HepG2 (cell line): ENCODE data around the gene MXD1. TPM values are rescaled to one million over a fixed set of nuclear protein-coding genes. Genes with fewer than 3 reads are reported as not detected.
A peak's percentile ranks its signal among the peaks of the same experiment; 100 is the strongest.

Experiments used
- ASH2L ChIP-seq: fragments of 300-600, 200-600 bp; sonication (generic); IDR thresholded peaks from 2 replicates; pipeline ENCODE4 v1.7.0; 2017; ENCODE audit warnings: low read depth, mild to moderate bottlenecking, moderate library complexity, mixed read lengths, low read length; ENCODE audit not compliant: insufficient read length
- CHCHD3 ChIP-seq: sonication (generic); formaldehyde crosslinking; IDR thresholded peaks from 2 replicates; pipeline ENCODE4 v1.8.0; 2022; ENCODE audit warnings: mild to moderate bottlenecking, missing genetic modification reagents, moderate library complexity
- GLI4 ChIP-seq: sonication (generic); formaldehyde crosslinking; IDR thresholded peaks from 2 replicates; pipeline ENCODE4 v1.5.1; 2020; ENCODE audit warnings: missing genetic modification reagents, mild to moderate bottlenecking, moderate library complexity, borderline replicate concordance
- GRHL1 ChIP-seq: sonication (generic); formaldehyde crosslinking; conservative IDR thresholded peaks from 2 replicates; pipeline ENCODE4 v1.8.0; 2022; ENCODE audit warnings: missing genetic modification reagents
- HOXA7 ChIP-seq: sonication (generic); formaldehyde crosslinking; IDR thresholded peaks from 2 replicates; pipeline ENCODE4 v1.8.1; 2022; ENCODE audit warnings: mild to moderate bottlenecking, missing genetic modification reagents, moderate library complexity
- KIAA2018 ChIP-seq: sonication (generic); formaldehyde crosslinking; IDR thresholded peaks from 2 replicates; pipeline ENCODE4 v1.5.0; 2020; ENCODE audit warnings: mild to moderate bottlenecking, missing genetic modification reagents, borderline replicate concordance
- KLF13 ChIP-seq: sonication (generic); formaldehyde crosslinking; IDR thresholded peaks from 2 replicates; pipeline ENCODE4 v1.4.0; 2020; ENCODE audit warnings: mild to moderate bottlenecking, missing genetic modification reagents
- TOPORS ChIP-seq: sonication (generic); formaldehyde crosslinking; IDR thresholded peaks from 2 replicates; pipeline ENCODE4 v1.8.0; 2023; ENCODE audit warnings: mild to moderate bottlenecking, missing genetic modification reagents
- XBP1 ChIP-seq: sonication (generic); formaldehyde crosslinking; IDR thresholded peaks from 2 replicates; pipeline ENCODE4 v1.5.0; 2020; ENCODE audit warnings: missing genetic modification reagents
- ZNF274 ChIP-seq: sonication (generic); formaldehyde crosslinking; IDR thresholded peaks from 2 replicates; pipeline ENCODE4 v1.5.1; 2020; ENCODE audit warnings: mild to moderate bottlenecking, missing genetic modification reagents
- ZNF367 ChIP-seq: sonication (generic); formaldehyde crosslinking; IDR thresholded peaks from 2 replicates; pipeline ENCODE4 v1.4.0; 2020; ENCODE audit warnings: missing genetic modification reagents, borderline replicate concordance
- ZNF468 ChIP-seq: sonication (generic); formaldehyde crosslinking; IDR thresholded peaks from 2 replicates; pipeline ENCODE4 v1.8.0; 2022; ENCODE audit warnings: mild to moderate bottlenecking, moderate library complexity, missing genetic modification reagents
- ZNF780A ChIP-seq: sonication (generic); formaldehyde crosslinking; IDR thresholded peaks from 2 replicates; pipeline ENCODE4 v1.8.0; 2022; ENCODE audit warnings: mild to moderate bottlenecking, missing genetic modification reagents, moderate library complexity
- polyA plus RNA-seq, 8 experiments: library from polyadenylated mRNA; depleted of rRNA in 3 of 8; stranded (reverse) in 7 of 8; unstranded in 1 of 8; fragments of >200 nt; fragmentation: Illumina TruSeq in 4 of 8; extraction: Trizol in 4 of 8; gene quantifications; 2 replicates each; pipeline versions ENCODE4 v1.2.1 to v1.2.3, GENCODE V29; 2011 to 2016; ENCODE audit warnings: low read depth in 4 of 8, missing spikeins in 1 of 8, mixed read lengths in 1 of 8; ENCODE audit not compliant: insufficient read depth in 1 of 8
- total RNA-seq, 5 experiments: library from RNA; depleted of rRNA; stranded (reverse); fragments of >200 nt; fragmentation: Illumina TruSeq; extraction: Trizol; gene quantifications; 2 replicates each; pipeline ENCODE4 v1.2.3, GENCODE V29; 2016; ENCODE audit warnings: low read depth in 1 of 5
- TF ChIP-seq, protein P1 (sequence below): sonication (generic); formaldehyde crosslinking; IDR thresholded peaks from 2 replicates; pipeline ENCODE4 v1.5.0; 2020; ENCODE audit warnings: mild to moderate bottlenecking, missing genetic modification reagents, borderline replicate concordance

Gene MXD1
- total and polyA plus RNA-seq, 2 of the 13 experiments (the other 11 are each of a cell fraction or from before 2014, with no cell fraction given), result 6.4 to 14.9 TPM

GRCh38 chr2:69893684-69894551, 21.0 kb upstream of the MXD1 start, which contains the start of gene SNRNP27 (continued):
- TF ChIP-seq, protein P1, sequence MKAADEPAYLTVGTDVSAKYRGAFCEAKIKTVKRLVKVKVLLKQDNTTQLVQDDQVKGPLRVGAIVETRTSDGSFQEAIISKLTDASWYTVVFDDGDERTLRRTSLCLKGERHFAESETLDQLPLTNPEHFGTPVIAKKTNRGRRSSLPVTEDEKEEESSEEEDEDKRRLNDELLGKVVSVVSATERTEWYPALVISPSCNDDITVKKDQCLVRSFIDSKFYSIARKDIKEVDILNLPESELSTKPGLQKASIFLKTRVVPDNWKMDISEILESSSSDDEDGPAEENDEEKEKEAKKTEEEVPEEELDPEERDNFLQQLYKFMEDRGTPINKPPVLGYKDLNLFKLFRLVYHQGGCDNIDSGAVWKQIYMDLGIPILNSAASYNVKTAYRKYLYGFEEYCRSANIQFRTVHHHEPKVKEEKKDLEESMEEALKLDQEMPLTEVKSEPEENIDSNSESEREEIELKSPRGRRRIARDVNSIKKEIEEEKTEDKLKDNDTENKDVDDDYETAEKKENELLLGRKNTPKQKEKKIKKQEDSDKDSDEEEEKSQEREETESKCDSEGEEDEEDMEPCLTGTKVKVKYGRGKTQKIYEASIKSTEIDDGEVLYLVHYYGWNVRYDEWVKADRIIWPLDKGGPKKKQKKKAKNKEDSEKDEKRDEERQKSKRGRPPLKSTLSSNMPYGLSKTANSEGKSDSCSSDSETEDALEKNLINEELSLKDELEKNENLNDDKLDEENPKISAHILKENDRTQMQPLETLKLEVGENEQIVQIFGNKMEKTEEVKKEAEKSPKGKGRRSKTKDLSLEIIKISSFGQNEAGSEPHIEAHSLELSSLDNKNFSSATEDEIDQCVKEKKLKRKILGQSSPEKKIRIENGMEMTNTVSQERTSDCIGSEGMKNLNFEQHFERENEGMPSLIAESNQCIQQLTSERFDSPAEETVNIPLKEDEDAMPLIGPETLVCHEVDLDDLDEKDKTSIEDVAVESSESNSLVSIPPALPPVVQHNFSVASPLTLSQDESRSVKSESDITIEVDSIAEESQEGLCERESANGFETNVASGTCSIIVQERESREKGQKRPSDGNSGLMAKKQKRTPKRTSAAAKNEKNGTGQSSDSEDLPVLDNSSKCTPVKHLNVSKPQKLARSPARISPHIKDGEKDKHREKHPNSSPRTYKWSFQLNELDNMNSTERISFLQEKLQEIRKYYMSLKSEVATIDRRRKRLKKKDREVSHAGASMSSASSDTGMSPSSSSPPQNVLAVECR, result peak; percentile 89
- TF ChIP-seq ZNF367 (CRISPR knock-in tag) (peak; percentile 91; the same call in 1 of the 2 replicates), CHCHD3 (CRISPR knock-in tag) (no peak), KLF13 (CRISPR knock-in tag) (no peak), TOPORS (CRISPR knock-in tag) (peak; percentile 83), KIAA2018 (CRISPR knock-in tag) (no peak), ZNF274 (CRISPR knock-in tag) (peak; percentile 83), GLI4 (peak; percentile 93), XBP1 (CRISPR knock-in tag) (peak; percentile 88), ASH2L (peak; percentile 97), HOXA7 (no peak), ZNF468 (no peak), GRHL1 (CRISPR knock-in tag) (no peak), ZNF780A (CRISPR knock-in tag) (no peak)
